SK-MEL-5 (cell line): ENCODE measurements around the gene THRAP3. TPM values are rescaled to one million over a fixed set of nuclear protein-coding genes. Genes with fewer than 3 reads are reported as not detected.

Experiments used
- DNase-seq: peaks from one replicate; pipeline ENCODE4 v3.0.0-alpha.2; 2016; ENCODE audit warnings: low read depth, low spot score
- in situ Hi-C: cut with HindIII; loops from 2 replicates; pipeline ENCODE4 v1.10.0; 2016; ENCODE audit warnings: low sequenced_read_pairs, high pct_unique_total_duplicates, low pct_unique_long_range_greater_than_20kb
- small RNA-seq, 2 experiments: library from RNA; depleted of rRNA; stranded (forward); fragments of <200 nt; gene quantifications; one replicate each; pipeline ENCODE3, GENCODE V24; 2014
- total RNA-seq: library from RNA; depleted of rRNA; stranded (reverse); fragments of >200 nt; shearing (Covaris generic); gene quantifications from 2 replicates; pipeline ENCODE4 v1.2.3, GENCODE V29; 2014; rRNA removed

Gene THRAP3
- total RNA-seq, 1 experiment from 2014 or later, result 63.2 TPM

DNA sequence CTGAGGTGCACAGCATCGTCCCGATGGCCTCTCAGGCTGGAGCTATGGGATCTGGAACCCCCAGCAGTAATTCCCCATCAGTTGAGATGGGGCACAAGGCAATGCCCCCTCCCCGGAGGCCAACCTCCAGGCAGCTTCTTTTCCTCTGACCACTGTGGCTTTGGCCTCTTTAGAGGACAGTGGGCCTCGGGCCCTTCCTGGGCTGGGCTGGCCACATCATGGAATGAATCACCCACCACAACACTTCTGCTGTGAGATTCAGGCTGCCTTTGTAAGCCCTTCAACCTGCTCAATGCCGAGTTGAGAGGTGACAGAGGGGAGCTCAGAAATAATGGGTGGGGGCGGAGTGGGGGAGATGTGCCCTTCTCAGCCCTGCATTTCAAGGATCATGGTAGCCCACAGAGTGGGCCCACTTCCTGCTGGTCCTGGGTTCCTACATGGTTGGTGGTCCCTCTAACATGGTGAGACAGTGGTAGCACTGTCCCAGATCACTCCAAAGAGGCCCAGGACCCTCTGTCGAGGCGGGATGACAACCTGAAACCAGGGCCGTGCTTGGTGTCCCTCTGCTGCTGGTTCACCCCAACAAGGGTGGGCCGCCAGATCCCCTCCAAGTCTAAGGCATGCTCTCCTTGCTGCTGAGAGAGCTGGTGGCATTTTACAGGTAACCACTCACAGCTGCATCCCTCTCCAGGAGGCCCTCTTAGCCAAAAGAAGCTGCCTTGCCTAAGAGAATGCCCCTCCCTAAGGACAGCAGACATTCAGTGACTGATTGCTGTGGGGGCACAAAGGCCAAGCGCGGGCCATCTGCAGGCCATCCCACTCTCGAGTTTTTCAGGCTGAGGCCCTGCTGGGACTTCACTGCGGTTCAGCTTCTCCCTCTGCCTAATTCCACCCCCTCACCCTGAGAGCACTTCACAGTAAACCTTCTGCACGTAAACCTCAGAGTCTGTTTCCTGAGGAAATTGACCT is 129.0 kb downstream of the THRAP3 start:
- DNase-seq, result no peak
- in situ Hi-C loops, result no loop called here

DNA sequence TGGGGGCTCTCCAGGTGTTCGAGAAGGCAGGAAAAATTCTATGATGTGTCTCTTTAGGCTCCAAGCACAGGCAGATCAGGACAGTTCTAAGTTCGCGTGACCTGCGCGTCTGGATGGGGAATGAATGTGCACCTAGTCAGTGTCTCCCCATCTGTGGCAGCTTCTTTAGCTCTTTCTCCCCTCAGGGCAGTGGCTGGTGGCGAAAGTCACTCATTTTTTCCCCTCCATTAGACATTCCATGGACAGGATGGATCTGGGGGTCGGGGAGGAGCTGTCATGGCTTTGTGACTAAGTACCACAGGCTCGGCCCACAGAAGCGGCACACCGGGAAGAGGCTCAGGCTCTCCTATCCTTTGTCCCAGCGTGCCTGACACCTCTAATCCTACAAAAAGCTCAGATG is 130.2 kb downstream of the THRAP3 start:
- DNase-seq, result no peak
- in situ Hi-C loops, result no loop called here

Small RNA genes within 50 kb of the gene (small RNA-seq; reads per million reads assigned to genes)
- gene RN7SL131P, result 0 reads per million in 2 experiments
- 0 reads per million in 2 experiments for gene UBE2V2P4

Other genes starting within 250 kb of the THRAP3 start
- not detected in 2 replicates for gene TEKT2, start 140.3 kb upstream of the THRAP3 start, total RNA-seq
- 26.8 and 28.9 TPM in 2 replicates for gene ADPRS, start 135.6 kb upstream of the THRAP3 start, total RNA-seq
- 0.11 TPM in 1 of 2 replicates, not detected in the other for gene COL8A2, start 99.2 kb upstream of the THRAP3 start, total RNA-seq
- gene TRAPPC3, start 75.0 kb upstream of the THRAP3 start, total RNA-seq, result 84.9 and 89.6 TPM in 2 replicates
- 43.2 and 45.8 TPM in 2 replicates for gene MAP7D1, start 68.3 kb upstream of the THRAP3 start, total RNA-seq
- gene SH3D21, start 81.9 kb downstream of the THRAP3 start, total RNA-seq, result 0.11 and 0.98 TPM in 2 replicates
- gene EVA1B, start 99.2 kb downstream of the THRAP3 start, total RNA-seq, result 2.8 and 5.2 TPM in 2 replicates
- gene STK40, start 161.5 kb downstream of the THRAP3 start, total RNA-seq, result 14.5 and 14.6 TPM in 2 replicates
- gene LSM10, start 173.5 kb downstream of the THRAP3 start, total RNA-seq, result 5.3 and 6.3 TPM in 2 replicates
- gene OSCP1, start 226.0 kb downstream of the THRAP3 start, total RNA-seq, result 3.2 and 5.2 TPM in 2 replicates
- gene MRPS15, start 239.9 kb downstream of the THRAP3 start, total RNA-seq, result 99.6 and 113 TPM in 2 replicates